Measurements from ENCODE around the gene NCAPD2.
A peak's percentile ranks its signal among the peaks of the same experiment; 100 is the strongest.

The NCAPD2 gene, protein sequence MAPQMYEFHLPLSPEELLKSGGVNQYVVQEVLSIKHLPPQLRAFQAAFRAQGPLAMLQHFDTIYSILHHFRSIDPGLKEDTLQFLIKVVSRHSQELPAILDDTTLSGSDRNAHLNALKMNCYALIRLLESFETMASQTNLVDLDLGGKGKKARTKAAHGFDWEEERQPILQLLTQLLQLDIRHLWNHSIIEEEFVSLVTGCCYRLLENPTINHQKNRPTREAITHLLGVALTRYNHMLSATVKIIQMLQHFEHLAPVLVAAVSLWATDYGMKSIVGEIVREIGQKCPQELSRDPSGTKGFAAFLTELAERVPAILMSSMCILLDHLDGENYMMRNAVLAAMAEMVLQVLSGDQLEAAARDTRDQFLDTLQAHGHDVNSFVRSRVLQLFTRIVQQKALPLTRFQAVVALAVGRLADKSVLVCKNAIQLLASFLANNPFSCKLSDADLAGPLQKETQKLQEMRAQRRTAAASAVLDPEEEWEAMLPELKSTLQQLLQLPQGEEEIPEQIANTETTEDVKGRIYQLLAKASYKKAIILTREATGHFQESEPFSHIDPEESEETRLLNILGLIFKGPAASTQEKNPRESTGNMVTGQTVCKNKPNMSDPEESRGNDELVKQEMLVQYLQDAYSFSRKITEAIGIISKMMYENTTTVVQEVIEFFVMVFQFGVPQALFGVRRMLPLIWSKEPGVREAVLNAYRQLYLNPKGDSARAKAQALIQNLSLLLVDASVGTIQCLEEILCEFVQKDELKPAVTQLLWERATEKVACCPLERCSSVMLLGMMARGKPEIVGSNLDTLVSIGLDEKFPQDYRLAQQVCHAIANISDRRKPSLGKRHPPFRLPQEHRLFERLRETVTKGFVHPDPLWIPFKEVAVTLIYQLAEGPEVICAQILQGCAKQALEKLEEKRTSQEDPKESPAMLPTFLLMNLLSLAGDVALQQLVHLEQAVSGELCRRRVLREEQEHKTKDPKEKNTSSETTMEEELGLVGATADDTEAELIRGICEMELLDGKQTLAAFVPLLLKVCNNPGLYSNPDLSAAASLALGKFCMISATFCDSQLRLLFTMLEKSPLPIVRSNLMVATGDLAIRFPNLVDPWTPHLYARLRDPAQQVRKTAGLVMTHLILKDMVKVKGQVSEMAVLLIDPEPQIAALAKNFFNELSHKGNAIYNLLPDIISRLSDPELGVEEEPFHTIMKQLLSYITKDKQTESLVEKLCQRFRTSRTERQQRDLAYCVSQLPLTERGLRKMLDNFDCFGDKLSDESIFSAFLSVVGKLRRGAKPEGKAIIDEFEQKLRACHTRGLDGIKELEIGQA (N-terminal part only)

DNA sequence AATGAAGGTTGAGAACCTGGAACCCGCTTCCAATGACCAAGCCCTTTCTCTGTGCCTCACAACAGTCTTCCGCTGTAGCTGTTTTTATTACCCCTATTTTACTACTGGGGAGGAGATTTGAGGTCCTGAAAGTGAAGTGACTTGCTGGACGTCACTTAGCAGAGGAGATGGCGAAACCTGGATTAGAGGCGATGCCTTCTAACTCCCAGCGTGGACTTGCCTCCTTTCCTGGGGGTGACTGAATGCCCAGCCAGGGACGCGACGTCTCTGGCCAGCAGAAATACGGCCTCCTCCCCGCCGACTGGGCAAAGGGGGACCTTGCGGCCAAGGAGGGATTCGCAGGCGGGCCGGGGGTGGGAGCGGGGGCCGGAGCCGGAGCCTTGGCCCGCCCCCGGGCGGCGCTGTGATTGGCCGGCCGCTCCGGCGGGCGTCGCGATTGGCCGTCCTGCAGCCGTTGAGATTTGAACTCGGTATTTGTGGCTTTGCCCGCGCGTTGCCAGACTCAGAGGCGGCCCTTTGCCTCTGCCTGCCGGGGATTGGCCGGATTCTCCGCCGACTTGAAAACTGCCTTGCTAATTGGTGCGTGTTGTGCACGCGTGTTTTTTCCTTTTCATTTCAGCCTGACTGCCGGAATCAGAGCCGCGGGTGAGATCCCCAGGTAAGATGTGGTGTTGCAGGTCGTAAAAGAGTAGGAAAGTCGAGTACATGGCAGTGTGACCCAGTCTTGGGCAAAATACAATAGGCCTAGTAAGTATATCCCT, at the start of gene NCAPD2:
NCAPD2 (plus strand) TSS at position 606 of the 761 bp plus-strand sequence. CDS start 997 bp downstream, outside the sequence.
- Histone ChIP-seq H3K4me1 (ENCODE audit: control insufficient read depth, insufficient read depth, low read length) (peaks cover 7% of the 10 kb centered on the region; the same call in 1 of the 2 replicates), H3K36me3 (ENCODE audit: control insufficient read depth in 2 of 2, insufficient read depth in 1 of 2, low read length in 2 of 2) (peaks cover 43 to 54% of the 10 kb centered on the region in 2 experiments), H3K27ac (ENCODE audit: extremely low read depth, low read depth, low read length) (peak within 1 kb of the TSS; percentile 94), H3K9me3 (ENCODE audit: control insufficient read depth, insufficient read depth, low read depth, low read length) (no peaks in the 10 kb centered on the region), H3K4me3 (ENCODE audit: low read depth, low read length) (peak within 1 kb of the TSS; percentile 93)
- POLR2A ChIA-PET: interaction anchor here (1.0 to 2.3 kb wide), 23 partner anchors 8 to 358 kb away, joined by 3 to 74 read pairs (median 4); partner anchors contain the start of genes CDCA3, GAPDH, NOP2 and TNFRSF1A
- CTCF ChIA-PET: interaction anchor here (0.5 to 2.3 kb wide), 6 partner anchors 28 to 174 kb away, joined by 3 to 10 read pairs (median 4); no protein-coding TSS in a partner anchor
- TF ChIP-seq MZF1 (tag by site-specific recombination; IDR thresholded peaks at IDR 0.05; ENCODE audit: borderline replicate concordance) (peak; percentile 100), ZNF561 (tag by site-specific recombination; IDR thresholded peaks at IDR 0.05; ENCODE audit: borderline replicate concordance) (0 out of 2 replicates have a peak, but pooled peaks have one; percentile 32), SP7 (tag by site-specific recombination; IDR thresholded peaks at IDR 0.05) (peak; percentile 27; the same call in 1 of the 2 replicates), ZSCAN16 (tag by site-specific recombination; IDR thresholded peaks at IDR 0.05) (no peak), ZNF785 (tag by site-specific recombination; IDR thresholded peaks at IDR 0.05) (no peak), ZNF202 (tag by site-specific recombination; IDR thresholded peaks at IDR 0.05; ENCODE audit: borderline replicate concordance) (no peak), FEZF1 (tag by site-specific recombination; IDR thresholded peaks at IDR 0.05) (0 out of 2 replicates have a peak, but pooled peaks have one; percentile 11), GLIS2 (tag by site-specific recombination; IDR thresholded peaks at IDR 0.05) (peak; percentile 74), ZNF324 (tag by site-specific recombination; IDR thresholded peaks at IDR 0.05) (no peak), ZNF274 (IDR thresholded peaks at IDR 0.05; ENCODE audit: low read length) (no peak), ZNF274 (tag by site-specific recombination; IDR thresholded peaks at IDR 0.05; ENCODE audit: borderline replicate concordance) (no peak), OVOL3 (tag by site-specific recombination; IDR thresholded peaks at IDR 0.05) (peak; percentile 30; the same call in 1 of the 2 replicates), ZNF670 (tag by site-specific recombination; IDR thresholded peaks at IDR 0.05; ENCODE audit: low read depth) (no peak), GLIS1 (tag by site-specific recombination; IDR thresholded peaks at IDR 0.05) (no peak), ZNF549 (tag by site-specific recombination; IDR thresholded peaks at IDR 0.05) (no peak), ZNF514 (tag by site-specific recombination; IDR thresholded peaks at IDR 0.05) (no peak), ZBTB8A (tag by site-specific recombination; IDR thresholded peaks at IDR 0.05) (no peak), ZNF843 (tag by site-specific recombination; IDR thresholded peaks at IDR 0.05) (peak; percentile 10; the same call in 1 of the 2 replicates), ZNF140 (tag by site-specific recombination; IDR thresholded peaks at IDR 0.05) (no peak), ZNF768 (tag by site-specific recombination; IDR thresholded peaks at IDR 0.05) (no peak; the same call in 1 of the 2 replicates), ZNF48 (tag by site-specific recombination; IDR thresholded peaks at IDR 0.05) (no peak), RBAK (tag by site-specific recombination; IDR thresholded peaks at IDR 0.05) (no peak)
- TF ChIP-seq, protein P1, sequence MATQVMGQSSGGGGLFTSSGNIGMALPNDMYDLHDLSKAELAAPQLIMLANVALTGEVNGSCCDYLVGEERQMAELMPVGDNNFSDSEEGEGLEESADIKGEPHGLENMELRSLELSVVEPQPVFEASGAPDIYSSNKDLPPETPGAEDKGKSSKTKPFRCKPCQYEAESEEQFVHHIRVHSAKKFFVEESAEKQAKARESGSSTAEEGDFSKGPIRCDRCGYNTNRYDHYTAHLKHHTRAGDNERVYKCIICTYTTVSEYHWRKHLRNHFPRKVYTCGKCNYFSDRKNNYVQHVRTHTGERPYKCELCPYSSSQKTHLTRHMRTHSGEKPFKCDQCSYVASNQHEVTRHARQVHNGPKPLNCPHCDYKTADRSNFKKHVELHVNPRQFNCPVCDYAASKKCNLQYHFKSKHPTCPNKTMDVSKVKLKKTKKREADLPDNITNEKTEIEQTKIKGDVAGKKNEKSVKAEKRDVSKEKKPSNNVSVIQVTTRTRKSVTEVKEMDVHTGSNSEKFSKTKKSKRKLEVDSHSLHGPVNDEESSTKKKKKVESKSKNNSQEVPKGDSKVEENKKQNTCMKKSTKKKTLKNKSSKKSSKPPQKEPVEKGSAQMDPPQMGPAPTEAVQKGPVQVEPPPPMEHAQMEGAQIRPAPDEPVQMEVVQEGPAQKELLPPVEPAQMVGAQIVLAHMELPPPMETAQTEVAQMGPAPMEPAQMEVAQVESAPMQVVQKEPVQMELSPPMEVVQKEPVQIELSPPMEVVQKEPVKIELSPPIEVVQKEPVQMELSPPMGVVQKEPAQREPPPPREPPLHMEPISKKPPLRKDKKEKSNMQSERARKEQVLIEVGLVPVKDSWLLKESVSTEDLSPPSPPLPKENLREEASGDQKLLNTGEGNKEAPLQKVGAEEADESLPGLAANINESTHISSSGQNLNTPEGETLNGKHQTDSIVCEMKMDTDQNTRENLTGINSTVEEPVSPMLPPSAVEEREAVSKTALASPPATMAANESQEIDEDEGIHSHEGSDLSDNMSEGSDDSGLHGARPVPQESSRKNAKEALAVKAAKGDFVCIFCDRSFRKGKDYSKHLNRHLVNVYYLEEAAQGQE (tag by site-specific recombination; IDR thresholded peaks at IDR 0.05): peak; percentile 41; the same call in 1 of the 2 replicates
- TF ChIP-seq, protein P2, sequence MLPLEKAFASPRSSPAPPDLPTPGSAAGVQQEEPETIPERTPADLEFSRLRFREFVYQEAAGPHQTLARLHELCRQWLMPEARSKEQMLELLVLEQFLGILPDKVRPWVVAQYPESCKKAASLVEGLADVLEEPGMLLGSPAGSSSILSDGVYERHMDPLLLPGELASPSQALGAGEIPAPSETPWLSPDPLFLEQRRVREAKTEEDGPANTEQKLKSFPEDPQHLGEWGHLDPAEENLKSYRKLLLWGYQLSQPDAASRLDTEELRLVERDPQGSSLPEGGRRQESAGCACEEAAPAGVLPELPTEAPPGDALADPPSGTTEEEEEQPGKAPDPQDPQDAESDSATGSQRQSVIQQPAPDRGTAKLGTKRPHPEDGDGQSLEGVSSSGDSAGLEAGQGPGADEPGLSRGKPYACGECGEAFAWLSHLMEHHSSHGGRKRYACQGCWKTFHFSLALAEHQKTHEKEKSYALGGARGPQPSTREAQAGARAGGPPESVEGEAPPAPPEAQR (tag by site-specific recombination; IDR thresholded peaks at IDR 0.05): no peak
- TF ChIP-seq, protein P3, sequence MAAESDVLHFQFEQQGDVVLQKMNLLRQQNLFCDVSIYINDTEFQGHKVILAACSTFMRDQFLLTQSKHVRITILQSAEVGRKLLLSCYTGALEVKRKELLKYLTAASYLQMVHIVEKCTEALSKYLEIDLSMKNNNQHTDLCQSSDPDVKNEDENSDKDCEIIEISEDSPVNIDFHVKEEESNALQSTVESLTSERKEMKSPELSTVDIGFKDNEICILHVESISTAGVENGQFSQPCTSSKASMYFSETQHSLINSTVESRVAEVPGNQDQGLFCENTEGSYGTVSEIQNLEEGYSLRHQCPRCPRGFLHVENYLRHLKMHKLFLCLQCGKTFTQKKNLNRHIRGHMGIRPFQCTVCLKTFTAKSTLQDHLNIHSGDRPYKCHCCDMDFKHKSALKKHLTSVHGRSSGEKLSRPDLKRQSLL (tag by site-specific recombination; IDR thresholded peaks at IDR 0.05): no peak; the same call in 1 of the 2 replicates
- TF ChIP-seq, protein P4, sequence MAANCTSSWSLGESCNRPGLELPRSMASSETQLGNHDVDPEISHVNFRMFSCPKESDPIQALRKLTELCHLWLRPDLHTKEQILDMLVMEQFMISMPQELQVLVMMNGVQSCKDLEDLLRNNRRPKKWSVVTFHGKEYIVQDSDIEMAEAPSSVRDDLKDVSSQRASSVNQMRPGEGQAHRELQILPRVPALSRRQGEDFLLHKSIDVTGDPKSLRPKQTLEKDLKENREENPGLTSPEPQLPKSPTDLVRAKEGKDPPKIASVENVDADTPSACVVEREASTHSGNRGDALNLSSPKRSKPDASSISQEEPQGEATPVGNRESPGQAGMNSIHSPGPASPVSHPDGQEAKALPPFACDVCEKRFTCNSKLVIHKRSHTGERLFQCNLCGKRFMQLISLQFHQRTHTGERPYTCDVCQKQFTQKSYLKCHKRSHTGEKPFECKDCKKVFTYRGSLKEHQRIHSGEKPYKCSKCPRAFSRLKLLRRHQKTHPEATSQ (tag by site-specific recombination; IDR thresholded peaks at IDR 0.05): no peak
